ENCODE data around the gene TMOD1. TPM values are rescaled to one million over a fixed set of nuclear protein-coding genes. Genes with fewer than 3 reads are reported as not detected.

TMOD1 gene
- total and polyA plus RNA-seq, 2 of the 13 experiments (the other 11 are each of a cell fraction or from before 2014, with no cell fraction given) = 0.04 to 0.07 TPM

- TF ChIP-seq ZNF292 (CRISPR knock-in tag; IDR thresholded peaks at IDR 0.05; ENCODE audit: borderline replicate concordance, low read depth) (no peak), FIP1L1 (IDR thresholded peaks at IDR 0.05; ENCODE audit: borderline replicate concordance, insufficient read depth, low read depth, low read length) (no peak), KDM4B (CRISPR knock-in tag; IDR thresholded peaks at IDR 0.05) (no peak), ELF3 (CRISPR knock-in tag; IDR thresholded peaks at IDR 0.05) (no peak), KLF16 (CRISPR knock-in tag; IDR thresholded peaks at IDR 0.05) (peak in 1 of 2 experiments; percentile 57; a peak in 1 of 4 replicates), ZNF772 (CRISPR knock-in tag; IDR thresholded peaks at IDR 0.05) (0 out of 2 replicates have a peak, but pooled peaks have one; percentile 6), ZNF3 (CRISPR knock-in tag; IDR thresholded peaks at IDR 0.05) (no peak), HOXA7 (CRISPR knock-in tag; IDR thresholded peaks at IDR 0.05) (no peak), TFDP1 (CRISPR knock-in tag; IDR thresholded peaks at IDR 0.05; ENCODE audit: borderline replicate concordance) (no peak), FOXA1 (IDR thresholded peaks at IDR 0.05) (no peak), FOXA1 (CRISPR knock-in tag; IDR thresholded peaks at IDR 0.05) (no peak), ZC3H13 (CRISPR knock-in tag; IDR thresholded peaks at IDR 0.05) (no peak), ZFP1 (CRISPR knock-in tag; IDR thresholded peaks at IDR 0.05) (no peak), NFE2L1 (CRISPR knock-in tag; IDR thresholded peaks at IDR 0.05; ENCODE audit: borderline replicate concordance) (no peak), ZBTB7B (CRISPR knock-in tag; IDR thresholded peaks at IDR 0.05) (no peak), POGZ (CRISPR knock-in tag; IDR thresholded peaks at IDR 0.05) (no peak), SALL2 (CRISPR knock-in tag; IDR thresholded peaks at IDR 0.05) (no peak), IRX3 (CRISPR knock-in tag; IDR thresholded peaks at IDR 0.05; ENCODE audit: borderline replicate concordance, low read depth) (peak; percentile 44; the same call in 1 of the 2 replicates), ZNF468 (CRISPR knock-in tag; IDR thresholded peaks at IDR 0.05) (no peak), KLF6 (CRISPR knock-in tag; IDR thresholded peaks at IDR 0.05) (no peak), ELF4 (CRISPR knock-in tag; IDR thresholded peaks at IDR 0.05; ENCODE audit: borderline replicate concordance) (no peak), MXI1 (IDR thresholded peaks at IDR 0.05; ENCODE audit: borderline replicate concordance, low read depth, low read length) (0 out of 3 replicates have a peak, but pooled peaks have one; percentile 34), ZNF30 (CRISPR knock-in tag; IDR thresholded peaks at IDR 0.05) (no peak), SMARCE1 (IDR thresholded peaks at IDR 0.05; ENCODE audit: borderline replicate concordance) (no peak)
- TF ChIP-seq, protein P1, sequence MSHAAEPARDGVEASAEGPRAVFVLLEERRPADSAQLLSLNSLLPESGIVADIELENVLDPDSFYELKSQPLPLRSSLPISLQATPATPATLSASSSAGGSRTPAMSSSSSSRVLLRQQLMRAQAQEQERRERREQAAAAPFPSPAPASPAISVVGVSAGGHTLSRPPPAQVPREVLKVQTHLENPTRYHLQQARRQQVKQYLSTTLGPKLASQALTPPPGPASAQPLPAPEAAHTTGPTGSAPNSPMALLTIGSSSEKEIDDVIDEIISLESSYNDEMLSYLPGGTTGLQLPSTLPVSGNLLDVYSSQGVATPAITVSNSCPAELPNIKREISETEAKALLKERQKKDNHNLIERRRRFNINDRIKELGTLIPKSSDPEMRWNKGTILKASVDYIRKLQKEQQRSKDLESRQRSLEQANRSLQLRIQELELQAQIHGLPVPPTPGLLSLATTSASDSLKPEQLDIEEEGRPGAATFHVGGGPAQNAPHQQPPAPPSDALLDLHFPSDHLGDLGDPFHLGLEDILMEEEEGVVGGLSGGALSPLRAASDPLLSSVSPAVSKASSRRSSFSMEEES (CRISPR knock-in tag; IDR thresholded peaks at IDR 0.05) = 0 out of 2 replicates have a peak, but pooled peaks have one; percentile 5
- TF ChIP-seq, protein P2, sequence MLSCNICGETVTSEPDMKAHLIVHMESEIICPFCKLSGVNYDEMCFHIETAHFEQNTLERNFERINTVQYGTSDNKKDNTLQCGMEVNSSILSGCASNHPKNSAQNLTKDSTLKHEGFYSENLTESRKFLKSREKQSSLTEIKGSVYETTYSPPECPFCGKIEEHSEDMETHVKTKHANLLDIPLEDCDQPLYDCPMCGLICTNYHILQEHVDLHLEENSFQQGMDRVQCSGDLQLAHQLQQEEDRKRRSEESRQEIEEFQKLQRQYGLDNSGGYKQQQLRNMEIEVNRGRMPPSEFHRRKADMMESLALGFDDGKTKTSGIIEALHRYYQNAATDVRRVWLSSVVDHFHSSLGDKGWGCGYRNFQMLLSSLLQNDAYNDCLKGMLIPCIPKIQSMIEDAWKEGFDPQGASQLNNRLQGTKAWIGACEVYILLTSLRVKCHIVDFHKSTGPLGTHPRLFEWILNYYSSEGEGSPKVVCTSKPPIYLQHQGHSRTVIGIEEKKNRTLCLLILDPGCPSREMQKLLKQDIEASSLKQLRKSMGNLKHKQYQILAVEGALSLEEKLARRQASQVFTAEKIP (CRISPR knock-in tag; IDR thresholded peaks at IDR 0.05; ENCODE audit: borderline replicate concordance) = no peak
Measured at GRCh38 chr9:97633859-97634490, 132.5 kb downstream of the TMOD1 start (continued).
